ENCODE results near the gene HPS1.

Gene HPS1

GRCh38 chr10:98405422-98405821 is 41.3 kb downstream of the HPS1 start:
- no peak for TF ChIP-seq GATA2 (IDR thresholded peaks at IDR 0.05; ENCODE audit: low read depth, low read length)

GRCh38 chr10:98404571-98405359 is 42.0 kb downstream of the HPS1 start:
- TF ChIP-seq GATA3 (IDR thresholded peaks at IDR 0.05; ENCODE audit: low read depth, low read length), result no peak
- no peak for TF ChIP-seq GATA2 (IDR thresholded peaks at IDR 0.05; ENCODE audit: low read depth, low read length)

- TF ChIP-seq GATA2 (IDR thresholded peaks at IDR 0.05; ENCODE audit: low read depth, low read length) (no peak), GATA3 (IDR thresholded peaks at IDR 0.05; ENCODE audit: low read depth, low read length) (no peak)
These were observed 42.8 kb downstream of the HPS1 start for GRCh38 chr10:98403812-98404504.

DNA sequence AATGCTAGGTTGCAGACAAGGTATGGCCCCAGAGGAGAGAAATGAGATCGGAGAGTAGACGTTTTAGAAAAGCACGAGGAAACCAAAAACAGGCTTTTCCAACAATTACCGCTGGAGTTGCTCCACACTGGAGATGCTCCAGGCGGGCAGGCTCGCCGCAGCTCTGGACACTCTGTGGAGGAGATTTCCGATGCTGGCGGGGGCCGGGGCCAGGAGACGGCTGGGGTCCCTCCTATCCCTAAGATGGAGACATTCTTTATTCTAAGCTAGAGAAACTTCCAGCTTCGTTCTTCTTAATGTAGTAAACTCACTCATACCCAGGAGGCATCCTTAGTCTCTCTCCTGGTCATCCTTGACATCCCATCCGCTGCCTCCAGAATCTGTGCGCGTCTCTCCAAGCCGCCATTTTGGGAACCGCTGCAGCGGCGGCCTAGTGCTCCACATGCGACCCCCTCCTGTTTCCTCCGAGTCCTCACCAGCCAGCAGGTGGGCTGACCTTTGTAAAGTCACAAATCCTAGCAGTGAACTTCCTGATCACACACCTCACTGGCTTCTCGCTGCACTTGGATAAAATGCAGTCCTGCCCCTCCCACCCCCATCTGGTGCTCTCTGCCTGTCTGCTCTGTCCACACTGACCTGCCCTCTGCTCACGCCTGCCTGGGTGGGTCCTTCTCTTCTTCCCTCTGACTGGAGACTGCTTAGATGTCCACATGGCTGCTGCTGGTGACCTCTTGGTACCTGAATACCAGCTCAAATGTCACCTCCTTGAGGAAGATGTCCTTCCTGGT is 43.6 kb downstream of the HPS1 start:
- TF ChIP-seq GATA3 (IDR thresholded peaks at IDR 0.05; ENCODE audit: low read depth, low read length) (no peak), GATA2 (IDR thresholded peaks at IDR 0.05; ENCODE audit: low read depth, low read length) (no peak)

DNA sequence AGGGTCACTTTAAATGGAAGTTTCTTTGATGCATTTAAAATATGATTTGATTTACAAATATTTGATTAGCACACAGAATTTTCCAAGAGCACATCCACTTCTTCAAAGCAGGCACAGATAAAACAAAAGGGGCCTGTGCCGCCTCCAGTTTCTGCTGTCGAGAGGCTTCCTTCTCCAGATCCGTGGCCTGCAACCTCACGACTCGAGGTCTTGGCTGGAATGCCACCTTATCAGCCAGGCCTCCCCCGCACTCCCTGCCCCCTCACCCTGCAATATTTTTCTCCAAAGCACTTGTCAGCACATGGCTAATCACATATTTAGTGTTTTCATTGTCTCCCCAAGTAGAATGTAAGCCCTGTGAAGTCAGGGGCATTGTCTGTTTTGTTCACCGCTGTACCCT is 44.3 kb downstream of the HPS1 start:
- TF ChIP-seq GATA2 (IDR thresholded peaks at IDR 0.05; ENCODE audit: low read depth, low read length), result no peak
- no peak for TF ChIP-seq GATA3 (IDR thresholded peaks at IDR 0.05; ENCODE audit: low read depth, low read length)

GRCh38 chr10:98400482-98400881 is 46.3 kb downstream of the HPS1 start:
- TF ChIP-seq GATA2 (IDR thresholded peaks at IDR 0.05; ENCODE audit: low read depth, low read length) (no peak), GATA3 (IDR thresholded peaks at IDR 0.05; ENCODE audit: low read depth, low read length) (no peak)

DNA sequence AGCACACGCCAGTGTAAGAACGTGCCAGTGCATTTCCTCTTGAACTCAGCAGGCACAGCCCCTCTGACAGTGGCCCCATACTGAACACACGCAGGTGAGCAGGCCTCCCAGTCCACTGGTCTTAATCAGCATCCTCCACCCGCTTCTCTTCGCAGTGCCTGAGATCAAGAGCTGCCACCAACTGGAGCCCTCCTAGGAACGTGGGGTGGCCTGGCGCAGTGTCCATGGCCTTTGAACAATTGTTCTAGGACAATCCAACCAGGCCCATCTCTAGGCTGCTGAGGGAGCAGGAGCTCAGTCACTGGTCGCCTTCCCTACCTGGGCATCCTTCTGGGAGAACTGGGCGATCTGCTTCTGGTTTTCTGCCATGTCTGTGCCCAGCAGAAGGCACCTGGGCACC is 47.0 kb downstream of the HPS1 start:
- TF ChIP-seq GATA3 (IDR thresholded peaks at IDR 0.05; ENCODE audit: low read depth, low read length) (no peak), GATA2 (IDR thresholded peaks at IDR 0.05; ENCODE audit: low read depth, low read length) (no peak)

- TF ChIP-seq GATA2 (IDR thresholded peaks at IDR 0.05; ENCODE audit: low read depth, low read length), result no peak
- no peak for TF ChIP-seq GATA3 (IDR thresholded peaks at IDR 0.05; ENCODE audit: low read depth, low read length)
These were observed 49.6 kb downstream of the HPS1 start for GRCh38 chr10:98397089-98397600.

DNA sequence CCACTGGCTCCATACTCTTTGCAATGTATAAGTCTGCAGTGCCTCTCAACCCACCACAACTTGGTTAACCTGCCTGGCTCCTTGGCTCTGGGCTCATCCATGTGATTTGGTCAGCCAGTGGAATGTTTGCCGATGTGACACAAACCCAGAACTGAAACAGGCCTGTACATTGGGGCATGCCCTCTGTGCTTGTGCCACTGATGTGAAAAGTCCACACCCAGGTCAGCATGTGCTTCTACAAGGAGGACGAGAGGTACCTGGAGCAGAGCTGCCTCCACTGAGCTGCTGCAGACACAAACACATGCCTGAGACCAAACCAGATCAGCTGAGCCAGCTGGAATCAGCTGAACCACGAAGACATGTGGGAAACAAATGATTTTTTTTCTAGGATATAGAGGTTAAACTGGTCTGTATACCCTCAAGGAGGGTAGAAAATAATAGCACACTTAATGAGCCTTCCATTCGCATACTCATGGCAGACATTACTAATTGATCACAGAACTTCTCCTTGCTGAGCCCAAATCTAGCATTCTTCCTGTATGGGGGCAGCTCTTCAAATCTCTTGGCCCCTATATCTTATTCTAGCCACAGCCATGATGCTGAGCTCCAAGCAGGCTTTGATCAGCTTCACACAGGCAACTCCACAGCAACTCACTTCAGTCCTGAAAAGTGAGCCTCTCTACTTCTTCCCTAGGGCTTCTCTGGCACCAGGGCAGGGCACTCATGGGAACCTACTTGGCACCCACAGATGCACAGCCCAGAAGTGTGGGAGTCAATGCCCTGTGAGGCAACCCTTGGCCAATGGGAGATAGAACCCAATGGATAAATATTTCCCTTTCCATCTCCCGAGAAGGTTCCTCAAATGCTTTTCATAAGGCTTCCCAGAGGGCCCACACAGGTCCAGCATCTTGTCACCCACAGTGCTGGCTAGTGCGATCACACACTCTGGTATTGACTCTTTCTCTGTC is 50.4 kb downstream of the HPS1 start:
- TF ChIP-seq GATA3 (IDR thresholded peaks at IDR 0.05; ENCODE audit: low read depth, low read length) (no peak), GATA2 (IDR thresholded peaks at IDR 0.05; ENCODE audit: low read depth, low read length) (no peak)

DNA sequence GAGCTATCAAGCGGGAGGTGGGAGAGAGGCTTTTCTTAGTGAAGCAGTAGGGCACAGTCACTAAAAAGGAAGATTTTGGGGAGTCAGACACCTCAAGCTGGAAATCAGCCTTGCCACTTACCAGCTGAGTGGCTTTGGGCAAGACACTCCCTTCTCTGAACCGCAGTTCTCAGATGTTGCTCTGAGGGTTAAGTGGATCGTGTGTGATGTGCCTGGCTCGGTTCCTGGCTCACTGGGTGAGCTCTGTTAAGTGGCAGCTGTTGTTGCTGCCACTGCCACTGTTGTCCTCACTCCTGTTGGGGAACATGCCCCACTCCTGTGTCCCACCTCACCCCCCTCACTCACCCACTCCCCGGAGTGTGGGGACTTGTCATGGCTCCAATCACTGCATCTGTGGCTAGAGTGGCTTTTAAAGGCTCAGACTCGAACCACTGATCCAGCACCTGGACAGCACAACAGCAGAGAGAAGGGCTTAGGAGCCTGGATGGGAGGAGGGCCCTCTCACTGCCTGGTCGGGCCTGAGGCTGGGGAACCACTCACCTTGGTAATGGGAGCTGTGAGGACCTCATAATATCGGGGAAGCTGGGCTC is 51.8 kb downstream of the HPS1 start:
- TF ChIP-seq GATA2 (IDR thresholded peaks at IDR 0.05; ENCODE audit: low read depth, low read length), result no peak
- TF ChIP-seq GATA3 (IDR thresholded peaks at IDR 0.05; ENCODE audit: low read depth, low read length), result no peak

DNA sequence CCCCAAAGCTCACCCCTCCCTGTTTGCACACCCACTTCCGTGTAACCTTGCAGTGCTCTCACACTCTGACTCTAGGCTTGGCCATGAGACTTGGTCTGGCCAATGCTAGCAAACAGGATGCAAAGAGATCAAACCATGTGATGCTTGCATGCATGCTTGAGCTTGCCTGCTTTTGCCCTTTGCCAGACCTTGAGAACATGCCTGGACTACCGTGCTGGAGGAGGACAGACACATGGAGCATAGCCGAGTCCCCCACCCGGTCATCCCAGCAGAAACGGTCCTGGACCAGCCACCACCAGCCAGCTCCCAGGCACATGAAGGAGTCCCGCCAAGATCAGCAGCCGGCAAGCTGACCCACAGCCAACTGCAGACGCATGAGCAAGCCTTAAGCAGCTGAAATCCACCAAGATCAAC is 55.1 kb downstream of the HPS1 start:
- TF ChIP-seq GATA2 (IDR thresholded peaks at IDR 0.05; ENCODE audit: low read depth, low read length) (no peak), GATA3 (IDR thresholded peaks at IDR 0.05; ENCODE audit: low read depth, low read length) (no peak)

- TF ChIP-seq GATA3 (IDR thresholded peaks at IDR 0.05; ENCODE audit: low read depth, low read length) (no peak), GATA2 (IDR thresholded peaks at IDR 0.05; ENCODE audit: low read depth, low read length) (no peak)
These were observed 55.7 kb downstream of the HPS1 start for GRCh38 chr10:98391065-98391464.

DNA sequence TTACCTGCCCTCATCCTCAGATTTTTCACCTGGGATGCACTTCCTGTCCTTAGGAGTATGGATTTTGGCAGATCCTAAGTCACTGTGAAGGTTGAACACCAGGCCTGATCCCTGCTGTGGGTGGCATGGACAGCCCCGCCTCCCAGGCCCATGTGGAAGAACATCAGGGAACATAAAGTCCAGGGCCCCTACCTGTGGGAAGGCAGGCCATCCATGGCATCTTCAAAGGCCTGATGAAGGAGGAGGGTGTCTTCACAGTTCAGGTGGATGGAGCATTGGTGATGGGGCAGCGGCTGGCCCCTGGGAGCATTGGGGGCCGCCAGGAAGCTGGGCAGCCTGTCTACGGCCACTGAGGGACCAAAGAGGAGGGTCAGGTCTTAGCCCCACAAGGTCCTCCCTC is 56.3 kb downstream of the HPS1 start:
- no peak for TF ChIP-seq GATA2 (IDR thresholded peaks at IDR 0.05; ENCODE audit: low read depth, low read length)
- no peak for TF ChIP-seq GATA3 (IDR thresholded peaks at IDR 0.05; ENCODE audit: low read depth, low read length)
